ENCODE results near the gene NT5DC2. TPM values are rescaled to one million over a fixed set of nuclear protein-coding genes. Genes with fewer than 3 reads are reported as not detected.

The NT5DC2 gene
- total RNA-seq, 1 experiment from 2014 or later = 46.5 TPM

DNA sequence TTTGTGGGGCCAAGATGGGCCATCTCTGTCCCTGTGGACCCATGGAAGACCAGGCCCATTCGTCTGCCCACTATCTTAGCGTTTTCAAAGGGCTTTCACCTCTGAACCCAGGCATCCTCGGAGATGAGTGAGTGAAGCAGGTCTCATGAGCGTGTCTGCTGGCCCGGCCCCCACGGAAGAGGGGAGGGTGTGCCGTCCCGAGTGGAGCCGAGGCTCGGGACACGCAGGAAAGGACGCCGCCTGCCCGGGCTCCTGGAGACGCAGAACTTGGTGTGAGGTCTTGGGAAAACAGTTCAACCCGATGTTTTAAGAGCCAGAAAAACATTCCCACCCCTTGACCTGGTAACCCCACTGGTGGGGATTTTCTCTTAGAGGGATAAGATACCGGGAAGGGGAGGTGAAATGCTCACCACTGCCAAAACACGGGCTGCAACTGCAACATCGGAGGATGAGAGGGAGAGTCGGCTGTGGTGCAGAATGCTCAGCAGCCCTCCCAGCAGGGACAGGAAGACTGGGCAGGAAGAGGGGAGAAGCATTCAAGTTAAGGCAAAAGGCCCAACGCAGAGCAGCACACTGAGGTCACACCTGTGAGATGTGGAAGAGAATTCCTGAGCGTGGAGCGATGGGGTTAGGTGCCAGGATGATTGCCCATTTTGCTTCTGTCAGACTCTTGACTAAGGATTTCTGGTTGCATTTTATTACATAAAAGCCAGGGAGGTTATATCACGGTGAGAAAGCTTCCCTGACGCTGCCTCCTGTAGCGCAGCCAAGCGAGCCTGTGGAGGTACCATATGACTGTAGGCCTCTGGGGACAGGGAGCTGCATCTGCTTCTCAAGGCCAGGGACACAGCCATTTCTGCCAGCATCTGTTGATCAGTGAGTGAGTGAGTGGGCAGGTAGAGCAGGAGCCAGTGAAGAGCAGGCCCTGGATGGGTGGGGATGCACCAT lies 52.6 kb downstream of the NT5DC2 start:
- Histone ChIP-seq H3K4me3 (ENCODE audit: low read length) (no peak overlapping the region), H3K9ac (ENCODE audit: low read length) (no peak overlapping the region), H3K27ac (ENCODE audit: low read length) (no peak overlapping the region), H3K9me3 (ENCODE audit: low read length) (no peaks in the 10 kb centered on the region), H3K4me1 (ENCODE audit: low read length) (no peaks in the 10 kb centered on the region), H3K4me2 (ENCODE audit: low read depth, low read length, poor library complexity, severe bottlenecking) (no peak overlapping the region), H3K9me2 (replicated peaks; ENCODE audit: insufficient read depth, low read length) (no peaks in the 10 kb centered on the region), H3K79me2 (ENCODE audit: low read length) (no peaks in the 10 kb centered on the region), H3K36me3 (ENCODE audit: insufficient read depth, low read length) (peaks cover 12% of the 10 kb centered on the region; the same call in 1 of the 2 replicates), H3K27me3 (ENCODE audit: low read length) (no peaks in the 10 kb centered on the region), H4K20me1 (ENCODE audit: insufficient read depth, low read depth, low read length) (no peaks in the 10 kb centered on the region), H2AFZ (ENCODE audit: low read length) (no peak overlapping the region)
- DNase-seq = no peak

DNA sequence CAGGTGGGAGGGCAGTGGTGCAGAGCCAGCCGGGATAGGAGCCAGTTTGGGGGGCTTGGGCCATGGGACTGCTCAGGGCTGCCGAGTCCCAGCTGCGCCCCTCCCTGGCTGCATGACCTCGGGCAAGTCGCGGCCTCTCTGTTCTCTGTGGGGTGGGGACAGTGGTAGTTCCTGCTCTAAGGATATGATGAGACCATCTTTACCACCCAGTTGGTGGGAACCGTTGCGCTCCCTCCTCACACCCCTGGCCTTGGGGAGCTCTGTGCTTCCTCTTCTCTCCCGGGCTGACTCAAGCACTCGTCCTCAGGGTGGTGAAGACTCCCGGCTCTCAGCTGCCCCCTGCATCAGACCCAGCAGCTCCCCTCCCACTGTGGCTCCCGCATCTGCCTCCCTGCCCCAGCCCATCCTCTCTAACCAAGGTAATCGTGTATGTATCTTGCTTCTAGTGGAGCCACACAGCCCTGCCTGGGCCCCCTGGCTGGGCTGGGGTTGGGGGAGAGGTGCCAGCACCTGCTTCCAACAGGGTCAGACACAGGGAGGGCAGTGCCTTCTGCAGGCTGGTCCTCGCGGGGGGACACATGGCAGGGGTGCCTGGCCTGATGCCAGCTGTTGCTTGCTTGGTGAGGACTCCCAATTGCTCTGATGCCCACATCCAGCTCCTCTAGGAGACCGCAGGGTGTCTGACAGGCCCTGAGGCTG lies 53.6 kb downstream of the NT5DC2 start:
- Histone ChIP-seq H3K4me2 (ENCODE audit: low read depth, low read length, poor library complexity, severe bottlenecking) (no peak overlapping the region), H3K27me3 (ENCODE audit: low read length) (no peaks in the 10 kb centered on the region), H2AFZ (ENCODE audit: low read length) (no peak overlapping the region), H3K4me1 (ENCODE audit: low read length) (no peaks in the 10 kb centered on the region), H3K9me3 (ENCODE audit: low read length) (no peaks in the 10 kb centered on the region), H4K20me1 (ENCODE audit: insufficient read depth, low read depth, low read length) (no peaks in the 10 kb centered on the region), H3K9me2 (replicated peaks; ENCODE audit: insufficient read depth, low read length) (no peaks in the 10 kb centered on the region), H3K36me3 (ENCODE audit: insufficient read depth, low read length) (peaks cover 15% of the 10 kb centered on the region; the same call in 1 of the 2 replicates), H3K27ac (ENCODE audit: low read length) (no peak overlapping the region), H3K4me3 (ENCODE audit: low read length) (no peak overlapping the region), H3K9ac (ENCODE audit: low read length) (no peak overlapping the region), H3K79me2 (ENCODE audit: low read length) (no peaks in the 10 kb centered on the region)
- no peak for DNase-seq

DNA sequence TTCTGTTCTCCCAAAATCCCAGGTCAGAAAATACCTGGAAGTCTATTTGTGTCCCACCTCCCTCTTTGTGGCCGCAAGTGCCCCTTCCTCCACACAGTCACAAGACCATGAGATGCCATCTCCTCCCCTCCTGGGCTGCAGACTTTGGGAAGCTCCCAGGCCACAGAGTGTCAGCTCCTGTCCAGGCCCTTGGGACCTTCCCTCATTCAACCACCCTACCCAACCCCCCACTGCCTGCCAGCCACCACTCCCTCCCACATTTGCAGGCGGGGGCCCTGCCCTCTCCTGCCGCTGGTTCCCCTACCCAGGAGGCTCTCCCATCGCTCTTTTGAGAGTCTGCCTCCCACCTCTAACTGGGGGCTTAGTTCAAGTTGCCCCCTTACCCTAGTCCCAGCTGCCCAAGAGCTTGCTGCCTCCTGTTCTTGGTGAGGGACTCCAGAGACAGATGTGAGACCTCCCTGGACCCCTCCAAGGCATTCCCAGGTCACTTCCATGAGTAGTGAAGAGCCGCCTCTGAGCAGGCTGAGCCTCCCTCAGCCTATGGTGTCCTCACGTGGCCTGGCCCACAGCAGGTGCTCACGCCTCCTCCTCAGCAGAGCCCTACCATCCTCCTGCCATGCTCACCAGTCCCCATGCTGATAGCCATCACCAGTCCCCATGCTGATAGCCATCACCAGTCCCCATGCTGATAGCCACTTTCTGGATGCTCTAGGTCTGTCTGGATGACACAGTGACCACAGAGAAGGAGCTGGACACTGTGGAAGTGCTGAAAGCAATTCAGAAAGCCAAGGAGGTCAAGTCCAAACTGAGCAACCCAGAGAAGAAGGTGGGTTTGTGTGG lies 54.4 kb downstream of the NT5DC2 start:
- DNase-seq = no peak
- H3K4me3 ChIP-seq (ENCODE audit: low read length) = no peak overlapping the region
- no peaks in the 10 kb centered on the region for H3K79me2 ChIP-seq (ENCODE audit: low read length)
- no peak overlapping the region for H2AFZ ChIP-seq (ENCODE audit: low read length)
- no peaks in the 10 kb centered on the region for H3K9me3 ChIP-seq (ENCODE audit: low read length)
- H3K36me3 ChIP-seq (ENCODE audit: insufficient read depth, low read length) = peaks cover 15% of the 10 kb centered on the region; the same call in 1 of the 2 replicates
- no peaks in the 10 kb centered on the region for H4K20me1 ChIP-seq (ENCODE audit: insufficient read depth, low read depth, low read length)
- no peak overlapping the region for H3K27ac ChIP-seq (ENCODE audit: low read length)
- H3K4me1 ChIP-seq (ENCODE audit: low read length) = no peaks in the 10 kb centered on the region
- H3K27me3 ChIP-seq (ENCODE audit: low read length) = no peaks in the 10 kb centered on the region
- H3K4me2 ChIP-seq (ENCODE audit: low read depth, low read length, poor library complexity, severe bottlenecking) = no peak overlapping the region
- H3K9me2 ChIP-seq (replicated peaks; ENCODE audit: insufficient read depth, low read length) = no peaks in the 10 kb centered on the region
- no peak overlapping the region for H3K9ac ChIP-seq (ENCODE audit: low read length)

DNA sequence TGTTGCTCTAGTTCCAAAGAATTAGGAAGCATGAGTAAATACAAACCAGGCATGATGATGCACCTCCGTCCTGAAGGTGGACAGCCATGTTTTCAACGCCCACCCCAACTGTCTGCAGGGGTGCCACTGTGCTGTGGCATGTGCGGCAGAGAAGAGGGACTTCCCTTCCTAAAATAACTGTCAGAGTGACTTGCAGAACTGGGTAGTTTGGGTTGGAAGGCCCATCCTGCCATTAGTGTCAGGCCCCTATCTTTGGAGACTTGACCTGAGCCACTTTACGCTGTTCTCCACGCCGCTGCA lies 55.9 kb downstream of the NT5DC2 start:
- H3K9ac ChIP-seq (ENCODE audit: low read length) = no peak overlapping the region
- no peak overlapping the region for H3K4me2 ChIP-seq (ENCODE audit: low read depth, low read length, poor library complexity, severe bottlenecking)
- H3K4me3 ChIP-seq (ENCODE audit: low read length) = no peak overlapping the region
- no peaks in the 10 kb centered on the region for H4K20me1 ChIP-seq (ENCODE audit: insufficient read depth, low read depth, low read length)
- H3K79me2 ChIP-seq (ENCODE audit: low read length) = no peaks in the 10 kb centered on the region
- H3K27ac ChIP-seq (ENCODE audit: low read length) = no peak overlapping the region
- H3K9me3 ChIP-seq (ENCODE audit: low read length) = no peaks in the 10 kb centered on the region
- H3K27me3 ChIP-seq (ENCODE audit: low read length) = no peaks in the 10 kb centered on the region
- H3K36me3 ChIP-seq (ENCODE audit: insufficient read depth, low read length) = peaks cover 25% of the 10 kb centered on the region
- H3K4me1 ChIP-seq (ENCODE audit: low read length) = no peaks in the 10 kb centered on the region
- no peak for DNase-seq
- H3K9me2 ChIP-seq (replicated peaks; ENCODE audit: insufficient read depth, low read length) = no peaks in the 10 kb centered on the region
- no peak overlapping the region for H2AFZ ChIP-seq (ENCODE audit: low read length)

DNA sequence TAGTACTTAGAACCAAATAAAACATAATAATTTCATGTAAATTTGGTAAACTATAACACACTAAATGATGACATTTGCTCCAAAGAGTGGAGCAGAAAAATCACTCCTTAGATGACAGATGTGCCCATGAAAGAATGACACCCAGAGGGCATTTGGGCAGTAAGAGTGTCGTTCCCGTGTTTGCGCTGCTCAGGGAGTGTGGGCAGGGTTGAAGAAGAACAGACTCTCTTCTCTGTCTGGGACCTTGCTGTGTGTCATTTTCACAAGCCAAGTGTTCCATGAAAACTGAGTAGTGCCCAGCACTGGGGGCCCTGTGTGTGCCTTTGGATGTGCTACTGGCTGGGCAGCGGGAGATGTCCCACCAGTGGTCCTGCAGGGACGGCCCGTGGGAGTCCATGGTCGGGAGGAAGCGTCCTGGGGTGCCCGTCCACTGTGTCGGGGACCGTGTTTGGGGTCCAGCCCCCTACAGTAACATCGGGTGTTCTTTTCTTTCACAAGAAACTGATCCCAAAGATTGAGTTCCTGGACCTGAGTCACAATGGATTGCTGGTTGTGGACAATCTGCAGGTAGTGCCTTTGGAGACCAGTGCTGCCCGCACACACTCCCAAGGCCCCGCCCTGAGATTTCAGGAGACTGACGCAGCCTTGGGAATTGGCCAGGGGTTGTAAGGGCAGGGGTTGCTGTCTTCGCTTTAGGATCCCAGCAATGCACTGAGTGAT lies 56.4 kb downstream of the NT5DC2 start:
- Histone ChIP-seq H3K27me3 (ENCODE audit: low read length) (no peaks in the 10 kb centered on the region), H3K79me2 (ENCODE audit: low read length) (no peaks in the 10 kb centered on the region), H4K20me1 (ENCODE audit: insufficient read depth, low read depth, low read length) (no peaks in the 10 kb centered on the region), H3K27ac (ENCODE audit: low read length) (no peak overlapping the region), H2AFZ (ENCODE audit: low read length) (no peak overlapping the region), H3K9me2 (replicated peaks; ENCODE audit: insufficient read depth, low read length) (no peaks in the 10 kb centered on the region), H3K4me2 (ENCODE audit: low read depth, low read length, poor library complexity, severe bottlenecking) (no peak overlapping the region), H3K4me3 (ENCODE audit: low read length) (no peak overlapping the region), H3K9ac (ENCODE audit: low read length) (no peak overlapping the region), H3K9me3 (ENCODE audit: low read length) (no peaks in the 10 kb centered on the region), H3K36me3 (ENCODE audit: insufficient read depth, low read length) (peaks cover 30% of the 10 kb centered on the region), H3K4me1 (ENCODE audit: low read length) (no peaks in the 10 kb centered on the region)
- peak; percentile 27 for DNase-seq

Small RNA genes lying within 50 kb of the gene (small RNA-seq; reads per million reads assigned to genes)
- gene RNU6-856P (not detected), gene RNU6ATAC16P (not detected)

Other genes with a start within 250 kb of the NT5DC2 start
- gene GLYCTK, start 246.0 kb downstream of the NT5DC2 start, total RNA-seq (2014; rRNA removed; shearing (Covaris generic); ENCODE audit: low replicate concordance) = 1.6 and 8.3 TPM in 2 replicates
- gene DNAH1, start 217.5 kb downstream of the NT5DC2 start, total RNA-seq (2014; rRNA removed; shearing (Covaris generic); ENCODE audit: low replicate concordance) = 2.9 and 8.3 TPM in 2 replicates
- 45.4 and 91.1 TPM in 2 replicates for gene BAP1, start 123.8 kb downstream of the NT5DC2 start, total RNA-seq (2014; rRNA removed; shearing (Covaris generic); ENCODE audit: low replicate concordance)
- gene PHF7, start 123.2 kb downstream of the NT5DC2 start, total RNA-seq (2014; rRNA removed; shearing (Covaris generic); ENCODE audit: low replicate concordance) = 5.1 and 9.5 TPM in 2 replicates
- 0.11 TPM in 1 of 2 replicates, not detected in the other for gene SEMA3G, start 88.8 kb downstream of the NT5DC2 start, total RNA-seq (2014; rRNA removed; shearing (Covaris generic); ENCODE audit: low replicate concordance)
- 0.65 TPM in 1 of 2 replicates, not detected in the other for gene TNNC1, start 79.8 kb downstream of the NT5DC2 start, total RNA-seq (2014; rRNA removed; shearing (Covaris generic); ENCODE audit: low replicate concordance)
- 44.2 and 70.1 TPM in 2 replicates for gene NISCH, start 78.3 kb downstream of the NT5DC2 start, total RNA-seq (2014; rRNA removed; shearing (Covaris generic); ENCODE audit: low replicate concordance)
- not detected in 2 replicates for gene STAB1, start 38.5 kb downstream of the NT5DC2 start, total RNA-seq (2014; rRNA removed; shearing (Covaris generic); ENCODE audit: low replicate concordance)
- gene UQCC5, start 2.7 kb upstream of the NT5DC2 start, total RNA-seq (2014; rRNA removed; shearing (Covaris generic); ENCODE audit: low replicate concordance) = 23.4 and 29.7 TPM in 2 replicates
- gene PBRM1, start 152.1 kb upstream of the NT5DC2 start, total RNA-seq (2014; rRNA removed; shearing (Covaris generic); ENCODE audit: low replicate concordance) = 38.4 and 53.3 TPM in 2 replicates
- 96.9 and 138 TPM in 2 replicates for gene GNL3, start 152.2 kb upstream of the NT5DC2 start, total RNA-seq (2014; rRNA removed; shearing (Covaris generic); ENCODE audit: low replicate concordance)
- gene GLT8D1, start 171.9 kb upstream of the NT5DC2 start, total RNA-seq (2014; rRNA removed; shearing (Covaris generic); ENCODE audit: low replicate concordance) = 34.7 and 52.0 TPM in 2 replicates
- 122 and 184 TPM in 2 replicates for gene SPCS1, start 172.2 kb upstream of the NT5DC2 start, total RNA-seq (2014; rRNA removed; shearing (Covaris generic); ENCODE audit: low replicate concordance)
- 20.5 and 44.1 TPM in 2 replicates for gene NEK4, start 237.1 kb upstream of the NT5DC2 start, total RNA-seq (2014; rRNA removed; shearing (Covaris generic); ENCODE audit: low replicate concordance)
- gene ITIH1, start 243.7 kb upstream of the NT5DC2 start, total RNA-seq (2014; rRNA removed; shearing (Covaris generic); ENCODE audit: low replicate concordance) = not detected in 2 replicates

Measured in Karpas-422 (cell line).